DOHH2 (cell line): ENCODE data around the gene AGBL1.

ENCODE experiments used
- H3F3A ChIP-seq: fragments of 200-600 bp; sonication (generic), shearing (Covaris generic); 2 replicates; pipeline ENCODE4 v1.6.0; 2016; ENCODE audit warnings: antibody characterized with exemption, mild to moderate bottlenecking; ENCODE audit not compliant: control insufficient read depth, insufficient read depth
- H3K27ac ChIP-seq: fragments of 200-600 bp; sonication (generic); 2 replicates; pipeline ENCODE4 v1.5.1; 2014; ENCODE audit warnings: low read depth, mild to moderate bottlenecking, low read length, moderate library complexity
- H3K27me3 ChIP-seq: fragments of 200-600 bp; sonication (generic); 2 replicates; pipeline ENCODE4 v1.6.1; 2014; ENCODE audit warnings: mild to moderate bottlenecking, low read length, mixed read lengths; ENCODE audit not compliant: control insufficient read depth
- H3K36me3 ChIP-seq: fragments of 200-600 bp; sonication (generic); 2 replicates; pipeline ENCODE4 v1.6.1; 2014; ENCODE audit warnings: mild to moderate bottlenecking, low read length, moderate library complexity, mixed read lengths; ENCODE audit not compliant: control insufficient read depth
- H3K4me1 ChIP-seq: fragments of 200-600 bp; sonication (generic); 2 replicates; pipeline ENCODE4 v1.6.1; 2014; ENCODE audit warnings: mild to moderate bottlenecking, low read length, mixed read lengths; ENCODE audit not compliant: control insufficient read depth
- H3K4me2 ChIP-seq: fragments of 200-600 bp; sonication (generic); 2 replicates; pipeline ENCODE4 v1.6.0; 2014; ENCODE audit warnings: mild to moderate bottlenecking, low read length, moderate library complexity
- H3K4me3 ChIP-seq: fragments of 200-600 bp; sonication (generic); 2 replicates; pipeline ENCODE4 v1.5.1; 2014; ENCODE audit warnings: mild to moderate bottlenecking, low read length, mixed read lengths
- H3K79me2 ChIP-seq: fragments of 200-600 bp; sonication (generic); 2 replicates; pipeline ENCODE4 v1.6.1; 2014; ENCODE audit warnings: mild to moderate bottlenecking, low read length, mixed read lengths; ENCODE audit not compliant: control insufficient read depth
- H3K9me2 ChIP-seq: fragments of 200-600 bp; sonication (generic); replicated peaks from 2 replicates; pipeline ENCODE4 v1.6.1; 2014; ENCODE audit warnings: mild to moderate bottlenecking, low read length, mixed read lengths; ENCODE audit not compliant: control insufficient read depth
- H3K9me3 ChIP-seq: fragments of 200-600 bp; sonication (generic); 2 replicates; pipeline ENCODE4 v1.6.1; 2014; ENCODE audit warnings: antibody characterized with exemption, low read length, mixed read lengths; ENCODE audit not compliant: control insufficient read depth, insufficient read depth
- H4K20me1 ChIP-seq: fragments of 200-600 bp; sonication (generic); 2 replicates; pipeline ENCODE4 v1.6.0; 2014; ENCODE audit warnings: low read depth, mild to moderate bottlenecking, antibody characterized with exemption, low read length, moderate library complexity; ENCODE audit not compliant: control insufficient read depth, insufficient read depth
- EZH2phosphoT487 ChIP-seq: fragments of 200-600 bp; sonication (generic); IDR thresholded peaks from 2 replicates; pipeline ENCODE4 v1.6.1; 2017; ENCODE audit warnings: borderline replicate concordance, mild to moderate bottlenecking, antibody characterized with exemption, low read length, moderate library complexity, mixed read lengths
- TF ChIP-seq, protein P1 (sequence below): fragments of 200-600 bp; sonication (generic); IDR thresholded peaks from one replicate; pipeline ENCODE4 v1.5.1; 2014; ENCODE audit warnings: antibody characterized with exemption, mild to moderate bottlenecking, low read depth, low read length; ENCODE audit not compliant: poor library complexity, severe bottlenecking

Gene AGBL1

DNA sequence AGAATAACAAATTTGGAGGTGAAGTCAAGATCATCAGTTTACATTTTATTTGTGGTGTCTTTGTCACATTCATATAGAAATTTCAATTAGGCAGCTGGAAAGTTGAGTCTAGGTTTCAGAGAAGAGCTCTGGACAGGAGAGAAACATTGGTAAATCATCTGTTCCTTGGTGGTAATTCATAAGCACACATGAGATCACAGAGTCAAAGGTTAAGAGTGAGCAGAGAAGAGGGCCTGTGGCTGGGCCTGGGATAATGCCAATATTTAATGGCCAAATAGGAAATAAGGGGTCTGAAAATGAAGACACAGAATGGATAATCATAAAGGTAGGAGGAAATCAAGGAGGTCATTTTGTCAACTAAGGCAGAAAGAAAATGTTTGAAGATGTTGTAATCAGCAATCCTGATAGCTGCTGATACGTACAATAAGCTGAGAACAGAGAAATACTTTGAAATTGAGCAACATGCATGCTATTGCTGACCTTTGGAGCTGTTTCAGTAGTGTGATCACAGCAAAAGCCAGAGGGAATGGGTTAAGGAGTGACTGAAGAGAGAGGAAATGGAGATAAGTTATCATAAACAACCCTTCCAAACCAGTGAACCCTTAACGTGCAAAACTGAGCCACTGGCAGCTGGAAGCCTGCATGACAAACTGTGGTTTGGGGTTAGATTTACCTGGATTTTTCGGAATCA, 692.8 kb downstream of the AGBL1 start:
- Histone ChIP-seq H3K9me3 (no peaks in the 10 kb centered on the region), H3K79me2 (no peaks in the 10 kb centered on the region), H3K27ac (no peak overlapping the region), H3K4me2 (no peak overlapping the region), H3K9me2 (no peaks in the 10 kb centered on the region), H3K4me3 (no peak overlapping the region), H4K20me1 (no peaks in the 10 kb centered on the region), H3K36me3 (no peaks in the 10 kb centered on the region), H3K4me1 (no peaks in the 10 kb centered on the region), H3K27me3 (no peaks in the 10 kb centered on the region), H3F3A (no peaks in the 10 kb centered on the region)
- TF ChIP-seq, protein P1, sequence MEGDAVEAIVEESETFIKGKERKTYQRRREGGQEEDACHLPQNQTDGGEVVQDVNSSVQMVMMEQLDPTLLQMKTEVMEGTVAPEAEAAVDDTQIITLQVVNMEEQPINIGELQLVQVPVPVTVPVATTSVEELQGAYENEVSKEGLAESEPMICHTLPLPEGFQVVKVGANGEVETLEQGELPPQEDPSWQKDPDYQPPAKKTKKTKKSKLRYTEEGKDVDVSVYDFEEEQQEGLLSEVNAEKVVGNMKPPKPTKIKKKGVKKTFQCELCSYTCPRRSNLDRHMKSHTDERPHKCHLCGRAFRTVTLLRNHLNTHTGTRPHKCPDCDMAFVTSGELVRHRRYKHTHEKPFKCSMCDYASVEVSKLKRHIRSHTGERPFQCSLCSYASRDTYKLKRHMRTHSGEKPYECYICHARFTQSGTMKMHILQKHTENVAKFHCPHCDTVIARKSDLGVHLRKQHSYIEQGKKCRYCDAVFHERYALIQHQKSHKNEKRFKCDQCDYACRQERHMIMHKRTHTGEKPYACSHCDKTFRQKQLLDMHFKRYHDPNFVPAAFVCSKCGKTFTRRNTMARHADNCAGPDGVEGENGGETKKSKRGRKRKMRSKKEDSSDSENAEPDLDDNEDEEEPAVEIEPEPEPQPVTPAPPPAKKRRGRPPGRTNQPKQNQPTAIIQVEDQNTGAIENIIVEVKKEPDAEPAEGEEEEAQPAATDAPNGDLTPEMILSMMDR: no peak
- no peak for TF ChIP-seq EZH2phosphoT487

GRCh38 chr15:86773736-86774135, 694.1 kb downstream of the AGBL1 start:
- no peak overlapping the region for H3K27ac ChIP-seq
- no peaks in the 10 kb centered on the region for H3K79me2 ChIP-seq
- H3K27me3 ChIP-seq: no peaks in the 10 kb centered on the region
- no peaks in the 10 kb centered on the region for H3K9me3 ChIP-seq
- TF ChIP-seq, protein P1: no peak
- no peak for TF ChIP-seq EZH2phosphoT487
- H4K20me1 ChIP-seq: no peaks in the 10 kb centered on the region
- H3K4me2 ChIP-seq: no peak overlapping the region
- no peaks in the 10 kb centered on the region for H3K4me1 ChIP-seq
- H3K4me3 ChIP-seq: no peak overlapping the region
- no peaks in the 10 kb centered on the region for H3K9me2 ChIP-seq
- H3K36me3 ChIP-seq: no peaks in the 10 kb centered on the region
- no peaks in the 10 kb centered on the region for H3F3A ChIP-seq

DNA sequence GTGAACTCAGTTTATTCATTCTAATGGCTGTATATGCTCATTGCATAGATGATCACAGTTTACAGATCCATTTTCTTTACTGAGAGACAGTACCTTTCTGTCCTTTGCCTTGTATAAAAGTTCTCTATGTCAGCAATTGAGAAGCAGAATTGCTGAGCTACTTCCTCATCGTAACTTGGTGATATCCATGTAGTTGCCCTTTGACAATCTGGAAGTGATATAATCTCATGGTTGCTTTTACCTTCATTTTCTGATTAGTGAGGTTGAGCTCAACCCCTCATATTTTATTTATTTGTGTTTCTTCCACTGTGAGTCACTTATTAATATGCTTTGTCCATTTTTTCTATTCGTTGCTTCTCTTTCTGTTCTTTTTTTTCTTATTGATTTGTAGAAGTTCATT, 696.5 kb downstream of the AGBL1 start:
- Histone ChIP-seq H3K4me3 (no peak overlapping the region), H3F3A (no peaks in the 10 kb centered on the region), H3K9me3 (no peaks in the 10 kb centered on the region), H4K20me1 (no peaks in the 10 kb centered on the region), H3K27me3 (no peaks in the 10 kb centered on the region), H3K4me2 (no peak overlapping the region), H3K4me1 (no peaks in the 10 kb centered on the region), H3K27ac (no peak overlapping the region), H3K9me2 (no peaks in the 10 kb centered on the region), H3K36me3 (no peaks in the 10 kb centered on the region), H3K79me2 (no peaks in the 10 kb centered on the region)
- TF ChIP-seq EZH2phosphoT487: no peak
- TF ChIP-seq, protein P1: no peak
